Occipital lobe (tissue), 2 donors: Measurements from ENCODE around the gene PLEKHJ1. TPM values are rescaled to one million over a fixed set of nuclear protein-coding genes. Genes with fewer than 3 reads are reported as not detected.

Source experiments
- DNase-seq: peaks from one replicate; lab custom pipeline; 2025; lab: John Stamatoyannopoulos, UW
- total RNA-seq: library from RNA; depleted of rRNA; stranded (reverse); fragments of >200 nt; gene quantifications from one replicate; pipeline ENCODE4 v1.2.3, GENCODE V29; 2014

The PLEKHJ1 gene
- total RNA-seq, 1 donor from 2014 or later, result 35.7 TPM

DNA sequence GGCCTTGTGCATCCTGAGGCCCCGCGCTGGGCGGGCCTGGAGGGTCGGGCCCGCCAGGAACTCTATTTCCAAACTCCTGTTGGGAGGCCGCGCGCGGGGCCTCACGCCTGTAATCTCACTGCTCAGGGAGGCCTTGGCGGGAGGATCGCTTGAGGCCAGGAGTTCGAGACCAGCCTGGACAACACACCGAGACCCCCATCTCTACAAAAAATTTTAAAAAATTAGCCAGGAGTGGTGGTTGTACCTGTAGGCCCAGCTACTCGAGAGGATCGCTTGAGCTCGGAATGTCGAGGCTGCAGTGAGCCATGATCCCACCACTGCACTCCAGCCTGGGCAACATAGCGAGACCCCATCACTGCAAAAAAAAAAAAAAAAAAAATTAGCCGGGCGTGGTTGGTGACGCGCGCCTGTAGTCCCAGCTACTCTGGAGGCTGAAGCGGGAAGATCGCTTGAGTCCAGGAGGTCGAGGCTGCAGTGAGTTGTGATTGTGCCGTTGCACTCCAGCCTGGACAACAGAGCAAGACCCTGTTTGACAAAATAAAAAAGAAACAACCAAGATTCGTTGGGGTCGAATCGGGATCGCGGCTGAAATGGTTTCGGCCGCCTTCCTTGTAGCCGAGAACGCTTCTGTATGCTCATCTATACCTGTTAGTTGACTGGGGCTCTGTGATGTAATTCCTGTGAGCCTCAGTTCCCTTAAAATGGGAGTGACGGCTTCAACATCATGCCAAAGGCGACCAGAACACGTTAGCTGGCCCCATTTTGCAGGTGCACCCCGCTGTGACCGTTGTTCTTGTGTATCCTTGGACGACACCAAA lies 1.1 kb upstream of the PLEKHJ1 start:
- DNase-seq, result no peak

- no peak for DNase-seq
These were observed 140 bp downstream of the PLEKHJ1 start for GRCh38 chr19:2236064-2236313.

GRCh38 chr19:2235381-2236063 lies 607 bp downstream of the PLEKHJ1 start:
- DNase-seq, result no peak

DNA sequence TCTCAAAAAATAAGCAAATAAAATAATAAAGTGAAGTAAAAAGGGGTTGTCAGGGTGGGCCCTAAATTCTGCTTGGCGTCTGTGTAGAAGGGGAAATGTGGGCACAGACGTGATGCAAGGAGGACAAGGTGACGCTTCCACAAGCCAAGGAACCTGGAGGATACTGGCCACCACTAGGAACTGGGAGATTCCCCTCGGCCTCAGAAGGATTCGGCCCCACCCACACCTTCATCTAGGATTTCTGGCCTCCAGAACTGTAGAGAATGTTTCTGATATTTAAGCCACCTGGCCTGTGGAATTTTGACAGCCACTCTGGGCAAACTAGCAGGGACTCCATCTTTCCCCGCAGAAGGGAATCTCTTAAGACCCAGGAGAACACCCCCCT lies 1.1 kb downstream of the PLEKHJ1 start:
- no peak for DNase-seq

GRCh38 chr19:2233601-2234280 lies 2.4 kb downstream of the PLEKHJ1 start:
- no peak for DNase-seq

GRCh38 chr19:2232286-2233151 lies 3.6 kb downstream of the PLEKHJ1 start:
- DNase-seq, result no peak

- DNase-seq, result no peak
These were observed 4.4 kb downstream of the PLEKHJ1 start for GRCh38 chr19:2231621-2232221.

GRCh38 chr19:2230807-2231533 lies 5.2 kb downstream of the PLEKHJ1 start:
- DNase-seq, result no peak

DNA sequence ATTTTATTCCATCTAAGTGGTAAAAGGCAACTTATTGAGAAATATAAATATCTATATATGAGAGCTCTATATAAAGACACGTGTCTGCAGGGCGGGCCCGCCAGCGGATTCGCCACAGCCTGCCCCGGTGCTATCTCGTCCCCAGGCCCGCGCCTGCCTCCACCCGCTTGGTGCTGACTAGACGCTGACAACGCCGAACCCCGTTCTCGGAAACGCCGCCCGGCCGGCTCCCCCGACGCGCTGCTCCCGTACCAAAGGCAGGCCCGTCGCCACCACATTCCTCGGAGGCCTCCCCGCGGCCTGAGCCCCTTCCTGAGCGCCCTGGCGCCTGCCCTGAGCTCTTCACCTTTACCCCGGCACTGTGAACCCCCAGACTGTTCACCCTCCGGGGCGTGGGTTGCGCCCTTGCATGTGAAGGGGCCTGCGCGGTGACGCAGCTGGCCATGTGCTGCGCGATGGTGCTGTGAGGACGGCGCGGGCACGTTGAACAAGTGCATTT lies 6.0 kb downstream of the PLEKHJ1 start:
- no peak for DNase-seq

DNA sequence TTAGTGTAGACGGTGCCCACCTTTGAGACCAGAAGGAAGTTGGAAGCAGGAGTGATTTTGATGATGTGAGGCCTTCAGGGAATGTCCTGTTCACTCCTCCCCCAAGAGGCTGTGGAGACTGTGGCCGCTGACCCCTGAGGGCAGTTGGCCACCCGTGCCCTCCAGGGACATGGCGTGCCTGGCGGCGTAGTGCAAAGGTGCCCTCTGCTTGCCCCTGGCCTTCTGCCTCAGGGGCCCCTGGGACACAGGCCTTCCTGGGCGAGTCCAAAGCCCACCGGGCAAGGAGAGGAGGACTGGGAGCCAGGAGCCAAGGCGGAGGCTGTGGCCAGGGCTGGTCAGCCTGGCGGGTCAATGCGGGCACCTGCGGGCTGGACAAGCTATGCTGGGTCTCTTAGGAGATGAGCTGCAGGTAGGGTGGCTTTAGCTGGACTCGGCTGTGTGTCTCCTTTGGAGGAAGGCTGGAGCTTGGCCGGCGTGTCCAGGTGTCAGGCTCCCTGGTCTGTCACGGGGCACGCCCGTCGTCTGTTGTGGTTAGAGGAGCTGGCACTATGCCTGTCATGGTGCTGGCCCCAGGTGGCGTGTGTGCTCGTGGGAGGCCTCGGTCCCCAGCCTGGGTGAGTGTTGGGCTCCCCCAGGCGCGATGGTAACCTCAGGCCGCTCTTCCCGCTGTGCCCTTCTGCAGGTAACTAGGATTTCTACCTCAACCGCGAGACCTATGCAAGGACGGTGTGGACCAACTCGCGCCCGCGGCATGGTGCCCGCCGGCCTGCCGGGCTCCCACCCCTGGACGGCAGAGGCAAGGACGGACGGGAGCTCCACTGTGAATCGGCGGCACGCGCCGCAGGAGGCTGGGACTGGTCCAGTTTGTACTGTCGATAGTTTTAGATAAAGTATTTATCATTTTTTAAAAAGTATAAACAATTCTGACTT lies 6.8 kb downstream of the PLEKHJ1 start:
- no peak for DNase-seq

- no peak for DNase-seq
These were observed 7.7 kb downstream of the PLEKHJ1 start for GRCh38 chr19:2228157-2229030.

DNA sequence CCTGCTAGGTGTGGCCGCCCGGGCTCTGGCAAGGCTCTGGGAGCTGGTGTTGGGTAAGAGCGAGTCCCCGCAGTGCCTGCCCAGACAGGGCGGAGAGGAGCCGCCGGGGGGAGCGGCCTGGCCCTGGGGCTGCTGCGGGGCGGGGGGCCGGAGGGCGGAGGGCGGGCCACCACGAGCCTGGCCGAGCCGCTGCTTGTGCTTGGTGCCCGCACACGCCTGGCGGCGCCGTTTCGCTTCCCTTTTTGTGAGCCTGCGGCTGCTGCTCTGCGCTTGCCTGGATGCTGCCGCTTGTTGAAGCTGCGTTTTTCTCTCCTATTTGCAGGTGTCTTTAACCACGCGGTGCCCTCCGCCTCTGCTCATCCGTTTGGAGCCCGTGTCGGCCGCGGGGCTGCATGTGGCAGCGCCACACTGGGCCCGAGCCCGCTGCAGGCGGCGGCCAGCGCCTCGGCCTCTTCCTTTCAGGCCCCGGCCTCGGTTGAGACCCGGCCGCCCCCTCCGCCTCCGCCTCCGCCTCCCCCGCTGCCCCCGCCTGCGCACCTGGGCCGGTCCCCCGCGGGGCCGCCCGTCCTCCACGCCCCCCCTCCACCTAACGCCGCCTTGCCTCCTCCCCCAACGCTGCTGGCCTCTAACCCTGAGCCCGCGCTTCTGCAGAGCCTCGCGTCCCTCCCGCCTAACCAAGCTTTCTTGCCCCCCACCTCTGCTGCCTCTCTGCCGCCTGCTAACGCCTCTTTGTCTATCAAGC lies 8.5 kb downstream of the PLEKHJ1 start:
- no peak for DNase-seq

DNA sequence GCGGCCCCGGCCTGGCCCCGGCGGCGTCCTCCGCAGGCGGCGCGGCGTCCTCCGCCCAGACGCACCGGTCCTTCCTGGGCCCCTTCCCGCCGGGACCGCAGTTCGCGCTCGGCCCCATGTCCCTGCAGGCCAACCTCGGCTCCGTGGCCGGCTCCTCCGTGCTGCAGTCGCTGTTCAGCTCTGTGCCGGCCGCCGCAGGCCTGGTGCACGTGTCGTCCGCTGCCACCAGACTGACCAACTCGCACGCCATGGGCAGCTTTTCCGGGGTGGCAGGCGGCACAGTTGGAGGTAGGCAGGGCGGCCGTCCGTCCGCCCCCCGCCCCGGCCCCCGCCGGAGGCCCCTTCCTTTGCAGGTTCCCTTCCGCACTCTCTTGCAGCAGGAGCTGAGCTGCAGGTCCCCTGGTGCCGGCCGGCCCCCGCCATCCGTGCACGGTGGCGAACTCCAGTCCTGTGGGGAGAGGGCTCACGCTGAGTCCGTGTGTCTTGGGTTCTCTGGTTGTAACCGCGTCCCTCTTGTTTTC lies 9.2 kb downstream of the PLEKHJ1 start:
- DNase-seq, result no peak

DNA sequence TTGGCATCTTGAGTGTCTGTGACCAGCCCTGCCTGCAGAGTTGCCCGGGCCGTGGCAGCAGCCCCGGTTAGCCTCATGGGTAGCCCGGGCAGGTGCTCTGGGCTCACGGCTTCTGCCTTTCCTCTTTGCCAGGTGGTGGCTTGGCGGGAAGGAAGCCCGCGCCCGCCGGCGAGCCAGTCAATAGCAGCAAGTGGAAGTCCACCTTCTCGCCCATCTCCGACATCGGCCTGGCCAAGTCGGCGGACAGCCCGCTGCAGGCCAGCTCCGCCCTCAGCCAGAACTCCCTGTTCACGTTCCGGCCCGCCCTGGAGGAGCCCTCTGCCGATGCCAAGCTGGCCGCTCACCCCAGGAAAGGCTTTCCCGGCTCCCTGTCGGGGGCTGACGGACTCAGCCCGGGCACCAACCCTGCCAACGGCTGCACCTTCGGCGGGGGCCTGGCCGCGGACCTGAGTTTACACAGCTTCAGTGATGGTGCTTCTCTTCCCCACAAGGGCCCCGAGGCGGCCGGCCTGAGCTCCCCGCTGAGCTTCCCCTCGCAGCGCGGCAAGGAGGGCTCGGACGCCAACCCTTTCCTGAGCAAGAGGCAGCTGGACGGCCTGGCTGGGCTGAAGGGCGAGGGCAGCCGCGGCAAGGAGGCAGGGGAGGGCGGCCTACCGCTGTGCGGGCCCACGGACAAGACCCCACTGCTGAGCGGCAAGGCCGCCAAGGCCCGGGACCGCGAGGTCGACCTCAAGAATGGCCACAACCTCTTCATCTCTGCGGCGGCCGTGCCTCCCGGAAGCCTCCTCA lies 9.9 kb downstream of the PLEKHJ1 start:
- DNase-seq, result no peak

DNA sequence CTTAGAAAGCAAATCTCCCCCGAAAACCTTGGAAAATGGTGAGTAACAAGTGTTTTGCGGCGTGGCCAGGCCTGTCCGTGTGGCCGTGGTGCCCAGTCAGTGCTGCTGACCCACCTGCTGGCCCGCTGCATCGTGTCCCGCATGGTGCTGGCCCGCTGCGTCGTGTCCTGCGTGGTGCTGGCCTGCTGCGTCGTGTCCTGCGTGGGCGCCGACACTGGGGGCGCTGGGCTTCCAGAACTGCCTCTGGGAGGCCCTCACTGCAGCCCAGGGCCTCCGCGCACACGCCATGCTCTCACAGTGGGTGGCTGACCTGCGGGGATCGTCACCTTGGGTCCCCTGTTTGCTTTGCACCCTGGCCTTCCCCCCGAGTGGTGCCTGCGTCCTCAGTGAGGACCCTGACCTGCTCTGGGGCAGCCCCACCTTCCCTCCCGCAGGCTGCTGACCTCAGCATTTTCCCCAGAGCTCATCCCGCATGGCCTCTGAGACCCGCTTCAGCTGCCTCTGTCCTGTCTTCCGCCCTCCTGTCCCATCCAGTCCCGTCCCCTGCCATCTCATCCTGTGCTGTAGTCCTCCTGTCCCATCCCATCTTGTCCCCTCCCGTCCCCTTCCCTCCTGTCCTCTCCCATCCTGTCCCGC lies 10.6 kb downstream of the PLEKHJ1 start:
- no peak for DNase-seq

GRCh38 chr19:2224754-2225349 lies 11.3 kb downstream of the PLEKHJ1 start:
- no peak for DNase-seq
